Activated naive CD4-positive, alpha-beta T cell treated with anti-CD3 and anti-CD28 coated beads, Interleukin-2, amount 50 U/mL, for 72 hours (primary cell): Measurements from ENCODE around the gene LRRTM1. TPM values are rescaled to one million over a fixed set of nuclear protein-coding genes. Genes with fewer than 3 reads are reported as not detected.

ENCODE experiments used
- ATAC-seq, 2 donors: fragments of 150-1000 bp; cut with Tn5 transposase; 2 replicates each; pipeline ENCODE4 v1.10.0; 2021; ENCODE audit warnings: mild to moderate bottlenecking in 2 of 2, moderate library complexity in 2 of 2
- DNase-seq, 2 donors: peaks; one replicate each; pipeline ENCODE4 v3.0.0; 2021 to 2022; ENCODE audit warnings: low spot score in 2 of 2
- H3K27ac Mint-ChIP-seq, 2 donors: one replicate each; pipeline ENCODE4 v1.8.0; 2022; ENCODE audit warnings: mild to moderate bottlenecking in 2 of 2, mixed read lengths in 2 of 2
- H3K36me3 Mint-ChIP-seq, 2 donors: one replicate each; pipeline ENCODE4 v1.8.0; 2022; ENCODE audit warnings: mixed read lengths in 2 of 2
- H3K9me3 Mint-ChIP-seq, 2 donors: one replicate each; pipeline ENCODE4 v1.8.0; 2022; ENCODE audit warnings: mixed read lengths in 2 of 2
- total RNA-seq, 2 donors: library from RNA; stranded (reverse); gene quantifications; one replicate each; pipeline ENCODE4 v1.2.3, GENCODE V29; 2022

The LRRTM1 gene
- total RNA-seq, 2 donors from 2014 or later = not detected

DNA sequence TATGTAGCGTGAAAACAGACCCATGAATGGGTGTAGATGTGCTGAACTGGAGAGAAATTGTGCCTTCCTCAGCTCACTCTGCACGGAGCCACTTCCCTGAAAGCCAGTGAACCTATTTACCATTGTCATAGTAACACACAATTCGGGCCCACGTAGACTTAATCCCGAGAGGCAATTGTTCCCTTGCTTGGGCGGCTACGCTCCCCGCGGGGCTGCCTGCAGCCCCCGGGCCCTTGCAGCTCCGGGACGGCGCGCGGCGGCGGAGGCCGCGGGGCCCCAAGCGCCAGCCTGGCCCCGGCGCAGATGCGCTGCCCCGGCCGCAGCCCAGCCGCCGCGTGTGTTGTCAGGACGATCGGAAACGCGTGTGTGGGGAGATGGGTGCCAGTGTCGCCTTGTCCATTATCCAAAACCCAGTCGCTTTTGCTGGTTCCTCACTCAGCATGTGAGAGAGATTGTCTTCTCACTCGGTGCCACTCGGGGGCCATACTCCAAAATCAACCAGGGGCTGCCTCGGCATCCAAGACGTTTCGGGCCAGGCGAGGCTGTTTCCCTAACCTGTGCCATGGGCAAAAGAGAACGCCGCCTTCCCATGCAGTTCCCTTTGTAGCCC, 17.9 kb upstream of the LRRTM1 start:
- no peak overlapping the region for H3K27ac Mint-ChIP-seq
- H3K9me3 Mint-ChIP-seq = peaks cover 0 to 8% of the 10 kb centered on the region in 2 donors
- ATAC-seq (no peak), DNase-seq (no peak)
- no peaks in the 10 kb centered on the region for H3K36me3 Mint-ChIP-seq

GRCh38 chr2:80312282-80312839, 7.8 kb upstream of the LRRTM1 start:
- no peak overlapping the region for H3K27ac Mint-ChIP-seq
- H3K36me3 Mint-ChIP-seq = no peaks in the 10 kb centered on the region

GRCh38 chr2:80311304-80311703, 6.8 kb upstream of the LRRTM1 start:
- Mint-ChIP-seq H3K9me3 (peaks cover 11 to 21% of the 10 kb centered on the region in 2 donors), H3K27ac (no peak overlapping the region), H3K36me3 (peaks cover 3% of the 10 kb centered on the region in 2 donors)
- no peak for ATAC-seq
- DNase-seq = no peak

More at GRCh38 chr2:80312282-80312839, 7.8 kb upstream of the LRRTM1 start:
- DNase-seq = no peak
- no peak for ATAC-seq
- peaks cover 12 to 19% of the 10 kb centered on the region in 2 donors for H3K9me3 Mint-ChIP-seq

- peaks cover 10 to 23% of the 10 kb centered on the region in 2 donors for H3K36me3 Mint-ChIP-seq
- no peak for DNase-seq
- no peak for ATAC-seq
- H3K9me3 Mint-ChIP-seq = peaks cover 13 to 20% of the 10 kb centered on the region in 2 donors
- H3K27ac Mint-ChIP-seq = no peak overlapping the region
Measured at GRCh38 chr2:80303006-80303908, 1.3 kb downstream of the LRRTM1 start.

GRCh38 chr2:80302314-80303005, 2.1 kb downstream of the LRRTM1 start:
- H3K9me3 Mint-ChIP-seq = peaks cover 8 to 21% of the 10 kb centered on the region in 2 donors
- H3K36me3 Mint-ChIP-seq = peaks cover 10 to 24% of the 10 kb centered on the region in 2 donors
- no peak for DNase-seq
- no peak overlapping the region for H3K27ac Mint-ChIP-seq
- no peak for ATAC-seq

GRCh38 chr2:80302001-80302313, 2.6 kb downstream of the LRRTM1 start:
- DNase-seq (no peak), ATAC-seq (no peak)
- H3K27ac Mint-ChIP-seq = no peak overlapping the region
- peaks cover 10 to 24% of the 10 kb centered on the region in 2 donors for H3K36me3 Mint-ChIP-seq
- H3K9me3 Mint-ChIP-seq = peaks cover 8 to 25% of the 10 kb centered on the region in 2 donors

DNA sequence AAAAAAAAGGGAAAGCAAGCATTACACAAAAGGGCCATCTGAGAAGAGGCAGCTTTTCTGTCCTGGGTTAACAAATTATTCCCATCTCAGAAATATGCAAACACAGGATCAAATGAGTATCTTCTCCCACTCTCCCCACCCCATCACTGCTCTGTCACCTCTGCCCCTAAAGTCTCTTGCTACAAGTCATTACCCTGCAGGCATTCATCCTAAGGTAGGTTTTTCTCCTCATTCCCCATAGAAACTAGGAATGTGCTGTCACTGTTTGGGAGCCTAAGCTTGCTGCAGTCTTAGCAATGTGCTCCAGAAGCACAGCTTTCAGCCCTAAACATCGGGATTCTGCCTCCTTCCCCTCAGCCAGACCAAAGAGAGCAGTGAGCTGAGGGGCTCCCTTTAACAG, 3.6 kb downstream of the LRRTM1 start:
- Mint-ChIP-seq H3K27ac (no peak overlapping the region), H3K9me3 (peaks cover 4 to 19% of the 10 kb centered on the region in 2 donors), H3K36me3 (peaks cover 6 to 19% of the 10 kb centered on the region in 2 donors)
- DNase-seq (no peak), ATAC-seq (no peak)

GRCh38 chr2:80300346-80300745, 4.2 kb downstream of the LRRTM1 start:
- ATAC-seq (no peak), DNase-seq (no peak)
- Mint-ChIP-seq H3K27ac (no peak overlapping the region), H3K9me3 (peaks cover 5 to 20% of the 10 kb centered on the region in 2 donors), H3K36me3 (peaks cover 6 to 20% of the 10 kb centered on the region in 2 donors)

DNA sequence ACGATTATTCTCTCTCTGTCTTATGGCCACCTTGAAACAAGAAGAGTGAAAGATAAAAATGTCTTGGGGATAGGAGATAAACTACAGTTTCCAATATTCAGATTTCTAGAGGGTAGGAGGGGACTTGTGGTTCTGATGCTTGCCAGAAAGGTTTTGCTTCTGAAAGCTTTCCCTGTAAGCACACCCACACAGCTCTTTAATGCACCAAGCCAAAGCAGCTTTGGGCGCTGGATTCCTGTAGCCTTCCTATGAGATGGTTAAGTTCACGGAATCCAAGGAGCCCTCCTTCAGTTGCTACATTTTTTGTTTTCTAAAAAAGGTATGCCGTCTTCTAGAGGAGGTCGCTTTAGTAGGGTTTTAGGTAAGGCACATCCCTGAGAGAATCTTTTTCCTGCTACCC, 4.9 kb downstream of the LRRTM1 start:
- H3K27ac Mint-ChIP-seq = no peak overlapping the region
- peaks cover 8 to 23% of the 10 kb centered on the region in 2 donors for H3K9me3 Mint-ChIP-seq
- DNase-seq = no peak
- peaks cover 6 to 23% of the 10 kb centered on the region in 2 donors for H3K36me3 Mint-ChIP-seq
- no peak for ATAC-seq

GRCh38 chr2:80298954-80299353, 5.6 kb downstream of the LRRTM1 start:
- peaks cover 6 to 23% of the 10 kb centered on the region in 2 donors for H3K36me3 Mint-ChIP-seq

GRCh38 chr2:80293039-80293438, 11.5 kb downstream of the LRRTM1 start:
- no peak for ATAC-seq
- peaks cover 0 to 4% of the 10 kb centered on the region in 2 donors for H3K36me3 Mint-ChIP-seq

More at GRCh38 chr2:80298954-80299353, 5.6 kb downstream of the LRRTM1 start:
- ATAC-seq = no peak
- no peak overlapping the region for H3K27ac Mint-ChIP-seq
- H3K9me3 Mint-ChIP-seq = peaks cover 8 to 23% of the 10 kb centered on the region in 2 donors
- no peak for DNase-seq

DNA sequence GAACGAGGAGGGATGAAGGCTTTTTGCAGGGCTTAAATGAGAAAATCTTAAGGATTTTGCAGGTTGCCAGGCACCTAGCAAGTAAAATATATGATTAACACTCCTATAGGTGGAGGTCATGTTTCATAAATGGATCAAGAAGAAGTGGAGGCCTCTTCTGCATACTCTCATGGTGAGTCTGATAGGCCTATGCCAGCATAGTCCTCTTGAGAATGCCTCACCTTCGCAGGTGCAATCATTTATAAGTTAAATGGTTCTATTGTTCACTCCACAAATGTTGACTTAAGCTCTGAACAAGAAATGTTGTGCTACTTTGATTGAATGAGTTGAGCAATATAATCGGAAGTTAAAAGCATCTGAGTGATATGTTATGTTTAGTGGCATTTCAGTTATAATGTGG, 12.1 kb downstream of the LRRTM1 start:
- Mint-ChIP-seq H3K9me3 (peaks cover 16 to 20% of the 10 kb centered on the region in 2 donors), H3K27ac (no peak overlapping the region), H3K36me3 (peaks cover 0 to 4% of the 10 kb centered on the region in 2 donors)
- no peak for DNase-seq
- no peak for ATAC-seq

More at GRCh38 chr2:80293039-80293438, 11.5 kb downstream of the LRRTM1 start:
- H3K9me3 Mint-ChIP-seq = peaks cover 16 to 20% of the 10 kb centered on the region in 2 donors
- no peak overlapping the region for H3K27ac Mint-ChIP-seq
- no peak for DNase-seq

DNA sequence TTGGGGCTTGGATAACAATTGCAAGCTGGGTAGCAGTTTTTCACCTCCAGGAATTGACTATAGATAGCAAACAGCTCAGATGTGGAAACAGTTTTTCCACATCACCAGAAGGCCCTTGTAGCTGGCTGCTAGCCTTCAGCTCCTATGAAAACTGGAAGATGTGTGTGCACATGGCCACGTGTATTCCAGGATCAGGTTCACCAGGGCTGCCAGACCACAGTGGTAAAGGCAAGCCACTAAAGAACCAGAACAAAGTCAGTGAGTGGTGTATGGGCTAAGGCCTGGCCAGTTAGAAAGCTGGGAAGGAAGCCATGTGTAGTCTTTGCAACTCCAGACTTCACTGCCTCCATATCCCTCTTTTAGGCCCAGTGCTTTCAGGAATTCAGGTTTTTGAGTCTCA, 12.9 kb downstream of the LRRTM1 start:
- peaks cover 19% of the 10 kb centered on the region in 2 donors for H3K9me3 Mint-ChIP-seq
- H3K27ac Mint-ChIP-seq = no peak overlapping the region
- ATAC-seq = no peak
- DNase-seq = no peak
- H3K36me3 Mint-ChIP-seq = peaks cover 0 to 4% of the 10 kb centered on the region in 2 donors

- ATAC-seq (no peak), DNase-seq (no peak)
- no peaks in the 10 kb centered on the region for H3K36me3 Mint-ChIP-seq
- no peak overlapping the region for H3K27ac Mint-ChIP-seq
- peaks cover 12 to 27% of the 10 kb centered on the region in 2 donors for H3K9me3 Mint-ChIP-seq
Measured at GRCh38 chr2:80288576-80288975, 16.0 kb downstream of the LRRTM1 start.

DNA sequence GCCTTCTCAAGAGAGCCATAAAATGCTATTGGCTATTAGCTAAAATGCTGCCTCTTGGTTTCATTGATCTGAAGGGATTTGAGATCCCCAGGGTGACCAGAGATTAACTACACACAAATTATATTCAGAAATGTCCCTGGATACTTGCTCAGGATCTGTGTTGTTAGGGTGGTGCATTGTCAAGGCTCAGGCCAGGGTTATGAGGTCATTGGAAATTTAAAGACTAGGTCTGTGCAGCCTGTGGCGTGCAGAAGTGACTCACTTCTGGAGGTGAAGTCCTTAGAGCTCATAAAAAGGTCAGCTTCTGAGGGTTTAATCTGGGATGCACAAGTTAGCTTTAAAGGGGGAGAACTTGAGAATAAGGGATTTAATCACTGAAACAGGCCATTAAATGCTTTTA, 23.5 kb downstream of the LRRTM1 start:
- DNase-seq = no peak
- ATAC-seq = no peak
- H3K36me3 Mint-ChIP-seq = peaks cover 0 to 4% of the 10 kb centered on the region in 2 donors
- H3K9me3 Mint-ChIP-seq = peaks cover 12 to 18% of the 10 kb centered on the region in 2 donors
- H3K27ac Mint-ChIP-seq = no peak overlapping the region

DNA sequence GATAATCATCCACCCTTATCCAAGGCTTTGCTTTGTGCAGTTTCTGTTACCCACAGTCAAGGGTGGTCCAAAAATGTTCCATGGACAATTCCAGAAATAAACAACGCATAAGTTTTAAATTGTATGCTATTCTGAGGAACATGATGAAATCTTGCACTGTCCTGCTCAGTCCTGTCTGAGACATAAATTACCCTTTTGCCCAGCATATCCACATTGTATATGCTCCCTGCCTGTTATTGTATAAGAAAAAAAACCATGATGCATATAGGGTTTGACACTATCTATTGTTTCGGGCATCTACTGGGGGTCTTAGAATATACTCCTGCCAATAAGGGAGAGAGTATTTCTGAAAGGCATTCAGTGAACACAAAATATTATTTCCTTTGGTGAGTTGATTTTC, 24.0 kb downstream of the LRRTM1 start:
- peaks cover 0 to 5% of the 10 kb centered on the region in 2 donors for H3K36me3 Mint-ChIP-seq
- DNase-seq = no peak
- ATAC-seq = no peak
- H3K9me3 Mint-ChIP-seq = peaks cover 12 to 16% of the 10 kb centered on the region in 2 donors
- H3K27ac Mint-ChIP-seq = no peak overlapping the region

GRCh38 chr2:80269806-80270205, 34.7 kb downstream of the LRRTM1 start:
- Mint-ChIP-seq H3K36me3 (peaks cover 0 to 5% of the 10 kb centered on the region in 2 donors), H3K27ac (no peak overlapping the region), H3K9me3 (peaks cover 20 to 23% of the 10 kb centered on the region in 2 donors)
- ATAC-seq (no peak), DNase-seq (no peak)
